OCI-LY3 (cell line): Measurements from ENCODE around the gene ENTREP1.

Experiments used
- H2AFZ ChIP-seq: fragments of 200-600, 300-600 bp; shearing (Covaris generic); 2 replicates; pipeline ENCODE4 v1.6.0; 2014; ENCODE audit warnings: antibody characterized with exemption, low read depth, low read length
- H3K27ac ChIP-seq: fragments of 200-600, 300-600 bp; sonication (generic); 2 replicates; pipeline ENCODE4 v1.5.1; 2014; ENCODE audit warnings: mild to moderate bottlenecking, low read length, moderate library complexity, mixed read lengths
- H3K27me3 ChIP-seq: fragments of 200-600, 300-600 bp; sonication (generic); 2 replicates; pipeline ENCODE4 v1.6.1; 2014; ENCODE audit warnings: low read depth, low read length, mixed read lengths
- H3K36me3 ChIP-seq: fragments of 200-600, 300-600 bp; sonication (generic); replicated peaks from 2 replicates; pipeline ENCODE3; 2014; ENCODE audit warnings: low read depth, low read length, mixed read lengths
- H3K4me1 ChIP-seq: fragments of 300-600, 200-600 bp; sonication (generic); 2 replicates; pipeline ENCODE4 v1.6.1; 2014; ENCODE audit warnings: low read length, mixed read lengths
- H3K4me2 ChIP-seq: fragments of 200-600, 300-600 bp; sonication (generic); 2 replicates; pipeline ENCODE4 v1.6.1; 2014; ENCODE audit warnings: low read length, mixed read lengths
- H3K4me3 ChIP-seq: fragments of 300-600, 200-600 bp; sonication (generic); 2 replicates; pipeline ENCODE4 v1.5.1; 2014; ENCODE audit warnings: antibody characterized with exemption, mild to moderate bottlenecking, low read length, moderate library complexity
- H3K79me2 ChIP-seq: fragments of 300-600, 200-600 bp; shearing (Covaris generic); 2 replicates; pipeline ENCODE4 v1.6.1; 2014; ENCODE audit warnings: mild to moderate bottlenecking, low read length, mixed read lengths
- H3K9ac ChIP-seq: fragments of 300-600, 200-600 bp; shearing (Covaris generic); 2 replicates; pipeline ENCODE4 v1.6.0; 2014; ENCODE audit warnings: mild to moderate bottlenecking, low read length, moderate library complexity
- H3K9me3 ChIP-seq: fragments of 200-600, 300-600 bp; shearing (Covaris generic); 2 replicates; pipeline ENCODE4 v1.6.1; 2014; ENCODE audit warnings: low read length, mixed read lengths; ENCODE audit not compliant: insufficient read depth
- H4K20me1 ChIP-seq: fragments of 200-600, 300-600 bp; sonication (generic); 2 replicates; pipeline ENCODE4 v1.6.1; 2016; ENCODE audit warnings: low read length, mixed read lengths; ENCODE audit not compliant: insufficient read depth
- CTCF ChIP-seq: fragments of 200-600, 300-600 bp; sonication (generic); IDR thresholded peaks from 2 replicates; pipeline ENCODE4 v1.5.1; 2014; ENCODE audit warnings: antibody characterized with exemption, low read length, low read depth
- EZH2phosphoT487 ChIP-seq: fragments of 200-600 bp; shearing (Covaris generic); IDR thresholded peaks from 2 replicates; pipeline ENCODE4 v1.6.1; 2018; ENCODE audit warnings: antibody characterized with exemption, mixed run types, low read depth

Gene ENTREP1

GRCh38 chr9:69313175-69313574, 11.8 kb upstream of the ENTREP1 start:
- Histone ChIP-seq H3K79me2 (no peaks in the 10 kb centered on the region), H3K4me3 (no peak overlapping the region), H3K4me1 (no peaks in the 10 kb centered on the region), H3K4me2 (no peak overlapping the region), H3K27me3 (no peaks in the 10 kb centered on the region), H4K20me1 (no peaks in the 10 kb centered on the region), H3K9ac (no peak overlapping the region), H3K27ac (no peak overlapping the region), H3K9me3 (peaks cover 5% of the 10 kb centered on the region; the same call in 1 of the 2 replicates), H2AFZ (no peak overlapping the region), H3K36me3 (no peaks in the 10 kb centered on the region)
- TF ChIP-seq CTCF = no peak

- Histone ChIP-seq H3K27me3 (no peaks in the 10 kb centered on the region), H3K4me3 (no peak overlapping the region), H3K79me2 (no peaks in the 10 kb centered on the region), H3K27ac (no peak overlapping the region), H3K9me3 (peaks cover 5% of the 10 kb centered on the region; the same call in 1 of the 2 replicates), H3K36me3 (no peaks in the 10 kb centered on the region), H3K9ac (no peak overlapping the region), H3K4me2 (no peak overlapping the region), H4K20me1 (no peaks in the 10 kb centered on the region), H3K4me1 (no peaks in the 10 kb centered on the region), H2AFZ (no peak overlapping the region)
- TF ChIP-seq CTCF = no peak
- no peak for TF ChIP-seq EZH2phosphoT487
Measured at GRCh38 chr9:69314547-69314946, 10.5 kb upstream of the ENTREP1 start.

- Histone ChIP-seq H3K79me2 (no peaks in the 10 kb centered on the region), H3K36me3 (no peaks in the 10 kb centered on the region), H3K27me3 (no peaks in the 10 kb centered on the region), H3K9me3 (peaks cover 5% of the 10 kb centered on the region; the same call in 1 of the 2 replicates), H3K4me3 (no peak overlapping the region), H3K4me2 (no peak overlapping the region), H4K20me1 (no peaks in the 10 kb centered on the region), H3K4me1 (no peaks in the 10 kb centered on the region), H3K27ac (no peak overlapping the region), H2AFZ (no peak overlapping the region), H3K9ac (no peak overlapping the region)
- no peak for TF ChIP-seq EZH2phosphoT487
- no peak for TF ChIP-seq CTCF
Measured at GRCh38 chr9:69317081-69317480, 7.9 kb upstream of the ENTREP1 start.

- H3K9me3 ChIP-seq = peaks cover 5% of the 10 kb centered on the region; the same call in 1 of the 2 replicates
- H2AFZ ChIP-seq = no peak overlapping the region
- no peaks in the 10 kb centered on the region for H3K79me2 ChIP-seq
- TF ChIP-seq CTCF (no peak), EZH2phosphoT487 (no peak)
- H3K9ac ChIP-seq = no peak overlapping the region
- H4K20me1 ChIP-seq = no peaks in the 10 kb centered on the region
- H3K27me3 ChIP-seq = no peaks in the 10 kb centered on the region
- H3K4me1 ChIP-seq = no peaks in the 10 kb centered on the region
- H3K27ac ChIP-seq = no peak overlapping the region
- no peak overlapping the region for H3K4me3 ChIP-seq
- no peak overlapping the region for H3K4me2 ChIP-seq
- no peaks in the 10 kb centered on the region for H3K36me3 ChIP-seq
Measured at GRCh38 chr9:69317894-69318293, 7.1 kb upstream of the ENTREP1 start.
